Transverse colon (tissue), 4 donors: Measurements from ENCODE around the gene ADCY2.

Source experiments
- CTCF ChIP-seq, 5 experiments: fragments of 200-600 bp in 3 of 5; fragments of 450-650 bp in 2 of 5; sonication (generic) in 3 of 5; IDR thresholded peaks; 1 replicate in 2 of 5; 2 replicates in 3 of 5; pipeline ENCODE4 v1.5.1; 2016 to 2017; ENCODE audit warnings: antibody characterized with exemption in 5 of 5, inconsistent platforms in 3 of 5, mild to moderate bottlenecking in 2 of 5, moderate library complexity in 1 of 5
- EP300 ChIP-seq: sonication (generic); formaldehyde crosslinking; IDR thresholded peaks from one replicate; pipeline ENCODE4 v1.6.1; 2017; ENCODE audit warnings: antibody characterized with exemption, low read depth
- POLR2A ChIP-seq: fragments of 450-650 bp; IDR thresholded peaks from one replicate; pipeline ENCODE4 v1.6.1; 2016; ENCODE audit warnings: antibody characterized with exemption, mild to moderate bottlenecking, moderate library complexity
- POLR2AphosphoS5 ChIP-seq, 3 donors: sonication (generic); formaldehyde crosslinking; IDR thresholded peaks; one replicate each; pipeline ENCODE4 v1.6.1; 2016; ENCODE audit warnings: antibody characterized with exemption in 3 of 3

GRCh38 chr5:7813007-7813406 lies 417.1 kb downstream of the ADCY2 start:
- no peak for TF ChIP-seq CTCF (IDR thresholded peaks at IDR 0.05)
- no peak for TF ChIP-seq EP300
- TF ChIP-seq POLR2A, result no peak
- TF ChIP-seq POLR2AphosphoS5 (IDR thresholded peaks at IDR 0.05), result no peak
